GF-D8 (cell line): ENCODE measurements around the gene POLN.
A peak's percentile ranks its signal among the peaks of the same experiment; 100 is the strongest.
"Not testable (repeated sequence)": the region's sequence is repeated elsewhere in the genome, so short reads cannot be mapped to it uniquely, and the experiment has no call there.

Experiments
- DNase-seq: peaks from one replicate; lab custom pipeline; 2025; lab: John Stamatoyannopoulos, UW

The POLN gene

GRCh38 chr4:2251073-2251794 lies 9.3 kb upstream of the POLN start:
- DNase-seq = no peak

GRCh38 chr4:2250357-2251072 lies 8.6 kb upstream of the POLN start:
- DNase-seq = no peak

GRCh38 chr4:2249526-2250356 lies 7.8 kb upstream of the POLN start:
- no peak for DNase-seq

GRCh38 chr4:2248821-2249261 lies 6.9 kb upstream of the POLN start:
- DNase-seq = no peak

- DNase-seq = no peak
Observed at GRCh38 chr4:2248044-2248780, 6.3 kb upstream of the POLN start.

- DNase-seq = no peak
Observed at GRCh38 chr4:2247128-2248043, 5.5 kb upstream of the POLN start.

- DNase-seq = no peak
Observed at GRCh38 chr4:2246384-2247127, 4.6 kb upstream of the POLN start.

- no peak for DNase-seq
Observed at GRCh38 chr4:2245787-2246275, 3.9 kb upstream of the POLN start.

- no peak for DNase-seq
Observed at GRCh38 chr4:2245057-2245786, 3.3 kb upstream of the POLN start.

- peak; percentile 52 for DNase-seq
Observed at GRCh38 chr4:2243681-2244380, 1.9 kb upstream of the POLN start.

GRCh38 chr4:2241003-2241402 lies 918 bp downstream of the POLN start:
- no peak for DNase-seq

- no peak for DNase-seq
Observed at GRCh38 chr4:2236944-2237666, 4.8 kb downstream of the POLN start.

- DNase-seq = no peak
Observed at GRCh38 chr4:2231082-2231481, 10.8 kb downstream of the POLN start.

GRCh38 chr4:2226261-2226660 lies 15.7 kb downstream of the POLN start:
- no peak for DNase-seq

GRCh38 chr4:2222838-2223237 lies 19.1 kb downstream of the POLN start:
- no peak for DNase-seq

GRCh38 chr4:2221378-2221777 lies 20.5 kb downstream of the POLN start:
- not testable (repeated sequence) for DNase-seq

GRCh38 chr4:2220016-2220630 lies 21.8 kb downstream of the POLN start:
- DNase-seq = peak; percentile 15
